DND-41 (cell line): ENCODE data around the gene RNF123.

Source experiments
- ATAC-seq: fragments of 200-7000 bp; cut with Tn5 transposase; 3 replicates; pipeline ENCODE4 v1.9.1; 2021; ENCODE audit warnings: low read depth; ENCODE audit not compliant: insufficient read depth
- DNase-seq: peaks from one replicate; pipeline ENCODE4 v3.0.0-alpha.2; 2020
- H2AFZ ChIP-seq: 2 replicates; pipeline ENCODE4 v1.6.0; 2012; ENCODE audit warnings: low read depth, low read length
- H3K27ac ChIP-seq: 2 replicates; pipeline ENCODE4 v1.5.1; 2012; ENCODE audit warnings: low read length, inconsistent platforms
- H3K27me3 ChIP-seq: fragments of 200-600 bp; sonication (generic); 2 replicates; pipeline ENCODE4 v1.6.0; 2012; ENCODE audit warnings: low read length, mild to moderate bottlenecking, inconsistent platforms; ENCODE audit not compliant: insufficient read depth, poor library complexity
- H3K36me3 ChIP-seq: 2 replicates; pipeline ENCODE4 v1.5.1; 2012; ENCODE audit warnings: low read length, inconsistent platforms; ENCODE audit not compliant: insufficient read depth
- H3K4me1 ChIP-seq: 2 replicates; pipeline ENCODE4 v1.5.1; 2012; ENCODE audit warnings: mild to moderate bottlenecking, low read length; ENCODE audit not compliant: insufficient read depth
- H3K4me2 ChIP-seq: 2 replicates; pipeline ENCODE4 v1.6.0; 2012; ENCODE audit warnings: mild to moderate bottlenecking, moderate library complexity, low read length, inconsistent platforms; ENCODE audit not compliant: insufficient read depth
- H3K4me3 ChIP-seq, 2 experiments: fragments of 200-600 bp in 1 of 2; shearing (Covaris generic) in 1 of 2; 2 replicates each; pipeline ENCODE4 v1.5.1; 2012 to 2016; ENCODE audit warnings: inconsistent platforms in 2 of 2, low read length in 2 of 2, mild to moderate bottlenecking in 2 of 2, low read depth in 1 of 2, moderate library complexity in 1 of 2
- H3K79me2 ChIP-seq: 2 replicates; pipeline ENCODE4 v1.6.0; 2012; ENCODE audit warnings: low read length, inconsistent platforms; ENCODE audit not compliant: insufficient read depth
- H3K9ac ChIP-seq: 2 replicates; pipeline ENCODE4 v1.6.0; 2012; ENCODE audit warnings: low read depth, mild to moderate bottlenecking, inconsistent platforms, low read length, moderate library complexity
- H3K9me3 ChIP-seq: 2 replicates; pipeline ENCODE4 v1.5.1; 2012; ENCODE audit warnings: low read length, moderate library complexity, mild to moderate bottlenecking, inconsistent platforms; ENCODE audit not compliant: insufficient read depth, severe bottlenecking
- H4K20me1 ChIP-seq: 2 replicates; pipeline ENCODE4 v1.6.0; 2012; ENCODE audit warnings: low read length; ENCODE audit not compliant: insufficient read depth
- CTCF ChIP-seq: IDR thresholded peaks from 2 replicates; pipeline ENCODE4 v1.5.1; 2012; ENCODE audit warnings: borderline replicate concordance, low read length, moderate library complexity, mild to moderate bottlenecking; ENCODE audit not compliant: poor library complexity, severe bottlenecking; ENCODE audit errors: extremely low read depth
- EZH2 ChIP-seq: IDR thresholded peaks from 3 replicates; pipeline ENCODE4 v1.6.1; 2012; ENCODE audit warnings: borderline replicate concordance, low read depth, mild to moderate bottlenecking, moderate library complexity, low read length, inconsistent platforms; ENCODE audit not compliant: severe bottlenecking

Gene RNF123

DNA sequence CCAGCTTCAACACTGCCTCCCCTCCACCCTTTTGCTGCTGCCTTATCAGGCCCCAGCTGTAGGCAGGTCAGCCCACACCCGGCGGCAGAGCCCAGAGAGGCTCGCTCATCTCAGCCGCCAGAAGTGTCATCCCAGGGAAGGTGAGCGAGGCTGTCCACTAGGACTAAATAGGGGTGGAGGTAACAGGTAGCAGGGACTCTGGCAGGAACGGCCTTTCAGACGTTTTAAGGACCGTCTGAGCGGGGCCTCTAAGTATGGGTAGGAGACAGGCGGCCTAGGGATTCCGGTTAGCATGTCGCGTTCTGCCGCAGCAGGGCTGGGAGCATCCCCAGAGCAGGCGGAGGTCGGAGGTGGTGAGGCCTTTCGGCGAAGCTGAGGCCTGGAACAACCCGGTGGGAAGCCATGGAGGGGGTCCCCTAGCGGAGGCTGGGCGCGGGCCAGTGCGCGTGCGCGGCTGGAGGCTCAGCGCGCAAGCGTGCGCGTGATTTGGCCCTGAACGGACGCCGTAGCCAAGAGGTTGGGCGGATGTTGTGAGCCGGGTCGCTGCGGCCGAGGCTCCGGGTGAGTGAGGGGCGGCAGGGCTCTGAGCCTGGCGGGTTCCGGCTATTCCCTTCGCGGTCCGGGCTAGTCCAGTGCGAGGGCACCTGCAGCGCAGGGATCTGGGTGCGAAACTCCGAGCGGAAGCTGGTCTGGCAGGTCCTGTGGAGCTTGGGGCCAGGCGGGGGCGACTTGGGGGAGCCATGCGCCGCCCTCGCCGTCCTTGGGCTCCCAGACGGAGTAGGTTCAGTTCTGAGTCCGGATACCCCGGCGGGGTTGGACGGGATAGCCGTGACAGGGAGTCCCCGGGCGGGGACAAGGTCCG is at the start of gene RNF123, which contains the start of gene MST1:
TSS of gene RNF123 (plus strand) at position 512 of the 862 bp plus-strand sequence. CDS start 1,609 bp downstream, outside the sequence.
TSS of gene MST1 (minus strand) at position 429 of the 862 bp plus-strand sequence. CDS start 783 bp downstream, outside the sequence.
- peaks cover 4% of the 10 kb centered on the region; the same call in 1 of the 2 replicates for H3K36me3 ChIP-seq
- TF ChIP-seq EZH2 (no peak), CTCF (peak; percentile 62)
- ATAC-seq (peak; percentile 82), DNase-seq (peak; percentile 94)
- H3K9ac ChIP-seq = peak within 1 kb of the TSS; percentile 79
- 0 out of 2 replicates have a peak, but pooled peaks cover under 1% of the 10 kb centered on the region for H4K20me1 ChIP-seq
- H2AFZ ChIP-seq = peak within 1 kb of the TSS; percentile 73
- H3K79me2 ChIP-seq = peaks cover 27% of the 10 kb centered on the region
- no peaks in the 10 kb centered on the region for H3K27me3 ChIP-seq
- peaks cover 28% of the 10 kb centered on the region for H3K4me1 ChIP-seq
- no peaks in the 10 kb centered on the region for H3K9me3 ChIP-seq
- peak within 1 kb of the TSS; percentile 70 to 81 for H3K4me3 ChIP-seq
- H3K4me2 ChIP-seq = peak within 1 kb of the TSS; percentile 69
- H3K27ac ChIP-seq = peak within 1 kb of the TSS; percentile 89

GRCh38 chr3:49641292-49641691 is 48.1 kb upstream of the RNF123 start:
- no peak for TF ChIP-seq CTCF
- TF ChIP-seq EZH2 = no peak
- Histone ChIP-seq H3K4me3 (no peak overlapping the region), H3K4me2 (no peak overlapping the region), H3K9me3 (no peaks in the 10 kb centered on the region), H3K9ac (no peak overlapping the region), H4K20me1 (0 out of 2 replicates have a peak, but pooled peaks cover 4% of the 10 kb centered on the region), H2AFZ (no peak overlapping the region), H3K36me3 (no peaks in the 10 kb centered on the region), H3K4me1 (no peaks in the 10 kb centered on the region), H3K27me3 (no peaks in the 10 kb centered on the region), H3K79me2 (no peaks in the 10 kb centered on the region), H3K27ac (no peak overlapping the region)
- DNase-seq = no peak
- no peak for ATAC-seq

- H3K27ac ChIP-seq = no peak overlapping the region
- H3K9ac ChIP-seq = no peak overlapping the region
- no peak for TF ChIP-seq CTCF
- TF ChIP-seq EZH2 = no peak
These were observed 47.2 kb upstream of the RNF123 start for GRCh38 chr3:49641921-49642707.

More at GRCh38 chr3:49641921-49642707, 47.2 kb upstream of the RNF123 start:
- H3K27me3 ChIP-seq = no peaks in the 10 kb centered on the region
- H4K20me1 ChIP-seq = no peaks in the 10 kb centered on the region
- ATAC-seq (no peak), DNase-seq (no peak)
- no peaks in the 10 kb centered on the region for H3K9me3 ChIP-seq
- no peak overlapping the region for H3K4me3 ChIP-seq
- H3K4me2 ChIP-seq = no peak overlapping the region
- H3K36me3 ChIP-seq = no peaks in the 10 kb centered on the region
- H3K79me2 ChIP-seq = no peaks in the 10 kb centered on the region
- H2AFZ ChIP-seq = no peak overlapping the region
- no peaks in the 10 kb centered on the region for H3K4me1 ChIP-seq
